Activated effector memory CD4-positive, alpha-beta T cell treated with anti-CD3 and anti-CD28 coated beads, Interleukin-2, amount 50 U/mL, for 16 hours (primary cell): Measurements from ENCODE around the gene AMBP.

Source experiments
- DNase-seq: peaks from one replicate; pipeline ENCODE4 v3.0.0-alpha.2; 2020

The AMBP gene

DNA sequence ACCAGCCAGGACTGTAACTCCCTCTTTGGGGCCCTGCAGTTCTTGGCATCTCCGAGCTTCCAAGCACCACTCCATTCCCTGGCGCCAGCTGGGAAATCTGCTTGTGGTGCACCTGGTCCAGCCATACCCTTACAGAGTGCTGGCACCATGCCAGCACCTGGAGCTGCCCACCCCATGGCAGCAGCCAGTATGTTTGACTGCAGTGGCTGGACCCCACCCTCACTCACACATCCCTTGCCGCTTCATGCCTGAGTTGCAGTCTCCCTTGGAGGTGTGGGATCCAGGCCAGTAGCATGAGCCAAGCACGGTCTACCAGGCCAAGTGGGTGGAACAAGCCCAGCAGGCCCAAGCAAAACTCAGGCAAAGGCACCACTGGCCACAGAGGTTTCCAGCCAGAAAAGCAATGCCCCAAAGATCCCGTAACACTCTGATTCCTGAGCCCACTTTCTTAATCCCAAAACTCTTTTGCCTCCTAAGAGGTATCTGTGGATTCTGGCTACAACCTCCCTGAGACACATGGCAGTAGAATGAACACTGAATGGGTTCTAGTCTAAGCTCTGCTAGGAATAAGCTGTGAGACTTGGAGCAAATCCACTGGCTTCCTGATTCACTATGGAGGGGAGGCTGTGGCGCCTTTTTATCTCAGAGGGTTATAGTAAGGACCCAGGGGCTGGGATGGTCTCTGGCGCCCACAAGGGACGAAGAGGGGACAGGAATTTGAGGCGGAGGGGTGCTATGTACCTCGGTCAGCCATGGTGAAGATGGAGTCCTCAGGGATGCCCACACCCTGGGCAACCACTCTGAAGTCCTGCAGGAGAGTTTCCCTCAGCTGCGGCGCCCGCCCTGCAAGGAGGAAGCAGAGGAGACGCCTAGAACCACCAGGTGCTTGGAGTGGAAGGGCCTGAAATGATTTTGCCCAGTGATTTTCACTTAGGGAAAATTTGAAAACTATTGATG lies 5.6 kb downstream of the AMBP start:
- DNase-seq: peak; percentile 45

DNA sequence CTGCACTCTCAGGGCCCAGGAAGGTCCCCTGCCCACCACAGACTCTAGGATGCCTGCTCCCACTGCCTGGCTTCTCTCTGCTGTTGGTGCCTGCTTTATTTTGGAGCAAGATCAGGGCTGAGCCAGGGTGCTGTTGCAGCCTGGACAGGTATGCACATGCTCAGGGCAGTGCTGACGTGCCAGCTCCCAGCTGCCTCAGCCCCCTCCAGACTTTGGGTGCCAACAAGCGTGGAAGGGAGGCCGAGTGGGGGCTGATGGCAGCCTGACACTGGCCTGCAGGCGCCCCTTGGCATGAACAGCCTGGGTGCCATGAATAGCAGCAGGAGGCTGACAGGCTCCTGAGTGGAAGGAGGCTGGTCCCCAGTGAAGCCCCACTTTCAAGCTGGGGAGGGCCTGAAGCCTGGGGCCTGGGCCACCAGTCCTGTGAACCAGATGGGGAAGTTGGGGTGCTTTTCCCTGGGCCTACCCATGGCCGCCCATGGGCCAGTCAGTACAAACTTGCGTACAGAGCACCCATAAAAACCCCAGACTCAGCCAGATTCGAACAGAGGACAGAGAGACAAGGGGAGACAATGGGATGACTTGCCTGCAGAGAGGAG lies 6.8 kb downstream of the AMBP start:
- DNase-seq: no peak

DNA sequence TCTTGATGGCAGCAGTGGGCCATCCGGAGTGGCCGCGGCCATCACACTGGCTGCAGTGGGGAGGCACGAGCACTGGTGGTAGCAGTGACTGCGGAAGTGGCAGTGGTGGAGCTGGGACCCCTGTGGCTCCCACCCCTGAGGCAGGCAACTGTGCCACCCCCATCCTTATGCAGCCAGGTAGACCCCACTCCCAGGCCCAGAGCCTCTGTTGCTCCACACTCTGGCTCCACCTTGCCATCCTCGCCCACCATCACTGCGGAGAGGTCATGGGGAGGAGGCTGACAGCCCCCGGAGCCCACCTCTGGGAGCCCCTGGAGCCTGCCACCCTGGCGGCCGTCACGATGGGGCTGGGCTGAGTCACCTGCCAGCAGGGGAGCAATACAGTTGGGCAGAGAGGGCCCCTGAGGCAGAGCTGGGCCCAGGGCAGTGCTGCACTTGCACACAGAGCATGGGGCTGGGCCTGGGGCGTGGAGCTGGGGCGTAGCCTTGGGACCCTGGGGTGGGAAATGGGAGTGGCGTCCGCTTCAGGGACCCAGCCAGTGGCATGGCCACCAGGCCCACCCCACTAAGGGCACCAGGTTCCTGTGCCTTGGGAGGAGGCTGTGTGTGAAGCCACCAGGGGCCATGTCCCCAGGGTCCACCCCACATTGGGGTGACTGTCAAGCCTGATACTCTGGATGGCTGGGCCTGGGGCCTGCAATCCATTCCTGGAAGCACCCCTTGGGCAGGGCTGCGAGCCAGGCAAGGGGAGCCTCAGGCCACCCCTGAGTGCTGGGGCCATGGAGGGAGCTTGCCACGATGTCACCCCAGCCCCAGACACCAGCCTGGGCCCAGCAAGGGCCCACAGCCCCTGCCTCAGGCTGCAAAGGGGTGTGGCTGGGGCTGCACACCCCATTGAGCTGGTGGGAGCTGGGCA lies 7.7 kb downstream of the AMBP start:
- no peak for DNase-seq

DNA sequence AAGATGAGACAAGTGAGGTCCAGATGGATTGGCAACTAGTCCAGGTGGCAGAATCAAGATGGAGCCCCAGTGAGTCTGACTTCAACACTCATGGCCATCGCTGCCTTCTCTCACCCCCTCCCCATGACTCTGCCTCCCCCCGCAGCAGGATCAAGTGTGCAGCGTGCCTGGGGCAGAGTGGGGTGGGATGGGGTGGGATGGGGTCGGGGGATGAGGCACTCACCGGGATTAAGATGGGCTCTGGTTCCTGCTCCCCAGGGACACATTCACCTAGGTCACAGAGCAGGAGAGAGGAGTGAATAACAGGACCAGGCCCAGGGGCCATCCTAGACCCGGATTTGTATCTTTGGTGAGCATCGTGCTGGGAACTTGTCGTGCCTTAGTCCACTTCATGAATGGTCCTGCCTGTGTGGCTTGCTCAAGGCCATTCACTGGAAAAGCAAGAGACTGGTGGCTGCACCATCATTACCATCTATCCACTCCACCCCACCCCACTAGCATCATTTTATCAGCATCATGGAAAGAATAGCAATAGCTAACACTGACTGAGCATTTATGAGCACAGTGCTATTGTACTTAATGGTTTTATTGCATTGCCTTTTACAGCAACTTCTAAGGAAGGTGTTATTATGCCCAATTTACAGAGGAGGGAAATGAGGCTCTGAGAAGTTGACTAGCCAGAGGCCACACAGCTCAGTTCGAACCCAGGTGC lies 8.5 kb downstream of the AMBP start:
- no peak for DNase-seq

DNA sequence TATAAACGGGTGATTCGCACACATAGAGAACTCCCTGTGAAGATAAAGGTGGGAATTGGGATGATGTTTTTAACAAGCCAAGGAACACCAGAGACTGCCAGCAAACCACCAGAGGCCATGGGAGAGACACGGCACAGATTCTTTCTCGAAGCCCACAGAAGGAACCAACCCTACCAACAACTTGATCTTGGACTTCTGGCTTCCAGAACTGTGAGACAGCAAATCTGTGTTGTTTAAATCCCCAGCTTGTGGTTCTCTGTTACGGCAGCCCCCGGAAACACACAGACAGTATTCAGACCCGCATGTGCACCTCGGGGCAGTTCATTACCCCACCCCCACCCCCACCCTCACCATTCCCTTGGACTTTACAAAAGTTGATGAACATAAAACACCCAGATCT lies 12.8 kb downstream of the AMBP start:
- no peak for DNase-seq

DNA sequence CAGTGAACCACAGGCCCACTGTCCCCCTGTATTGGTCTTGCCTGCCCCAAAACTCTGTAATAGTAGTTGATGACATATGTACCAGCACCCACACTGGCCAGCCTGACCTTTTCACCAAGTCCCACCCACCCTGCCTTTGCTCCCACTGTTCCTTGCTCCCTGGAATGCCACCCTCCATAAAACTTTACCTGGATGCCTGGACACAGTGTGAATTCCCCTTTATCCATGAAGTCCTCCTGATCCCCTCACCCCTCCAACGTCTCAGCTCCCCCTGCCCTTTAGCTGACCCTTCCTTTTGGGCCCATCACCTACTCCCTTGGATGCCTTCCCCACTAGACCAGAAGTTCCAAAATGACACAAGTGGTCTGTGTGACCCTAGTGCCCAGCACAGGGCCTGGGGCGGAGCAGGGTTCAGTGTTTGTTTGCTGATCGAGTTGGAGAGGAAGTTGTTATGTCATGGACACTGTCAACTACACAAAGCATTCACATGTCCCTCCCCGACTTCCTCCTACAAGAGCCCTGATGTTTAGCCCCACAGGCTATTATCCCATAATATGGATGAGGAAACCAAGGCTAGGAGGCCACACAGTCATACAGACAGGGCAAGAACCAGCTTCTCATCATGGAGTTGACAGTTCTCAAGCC lies 16.1 kb downstream of the AMBP start:
- DNase-seq: no peak

DNA sequence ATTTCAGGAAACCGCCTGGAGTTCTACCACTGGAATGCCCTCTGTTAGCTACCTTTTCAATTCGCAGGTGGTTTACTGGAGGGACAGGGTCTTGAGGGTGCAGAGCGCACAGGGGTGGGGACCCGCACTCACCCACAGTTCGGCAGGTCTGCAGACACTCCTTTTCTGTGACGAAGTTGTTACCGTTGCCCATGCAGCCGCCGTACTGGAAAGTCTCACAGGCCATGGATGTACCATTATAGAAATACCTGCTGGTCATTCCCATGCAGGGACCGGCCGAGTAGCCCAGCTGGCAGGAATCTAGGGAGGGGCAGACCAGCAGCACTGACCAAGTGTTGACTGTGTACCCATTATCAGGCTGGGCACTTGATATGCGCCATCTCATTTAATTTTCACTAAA lies 16.8 kb downstream of the AMBP start:
- DNase-seq: no peak

DNA sequence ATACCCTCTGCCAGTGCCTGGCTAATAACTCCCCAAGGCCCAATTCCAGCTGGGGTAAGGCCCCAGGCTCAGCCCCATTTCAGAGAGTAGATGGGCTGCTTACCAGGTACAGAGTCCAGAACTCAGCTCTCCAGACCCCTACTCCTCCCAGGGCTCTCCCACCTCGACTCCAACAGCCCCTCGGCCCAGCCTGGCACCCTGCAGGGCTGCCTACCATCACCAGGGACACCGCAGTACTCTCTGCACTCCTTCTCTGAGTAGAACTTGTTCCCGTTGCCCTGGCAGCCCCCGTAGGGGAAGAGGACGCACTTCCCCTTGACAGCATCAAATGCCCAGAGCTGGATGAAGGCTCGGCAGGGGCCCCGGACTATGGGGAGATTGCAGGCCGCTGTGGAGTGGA lies 17.4 kb downstream of the AMBP start:
- no peak for DNase-seq

DNA sequence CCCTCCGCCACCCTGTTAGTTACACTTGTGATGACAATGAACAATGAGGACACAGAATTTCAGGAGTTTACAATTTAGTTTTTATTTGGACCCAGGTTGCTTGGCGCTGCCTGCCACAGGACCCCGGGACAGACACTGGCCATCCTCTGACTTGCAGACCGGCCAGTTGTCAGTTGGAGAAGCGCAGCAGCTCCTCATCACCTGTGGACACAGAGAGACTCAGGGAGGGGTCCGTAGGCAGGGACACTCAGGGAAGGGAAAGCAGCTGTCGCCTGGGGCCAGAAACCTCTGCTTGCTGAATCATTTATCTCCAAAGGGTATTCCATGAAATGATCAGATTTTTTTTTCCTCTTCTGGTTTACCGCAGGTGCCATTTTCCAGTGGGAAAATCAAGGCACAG lies 18.0 kb downstream of the AMBP start:
- no peak for DNase-seq

DNA sequence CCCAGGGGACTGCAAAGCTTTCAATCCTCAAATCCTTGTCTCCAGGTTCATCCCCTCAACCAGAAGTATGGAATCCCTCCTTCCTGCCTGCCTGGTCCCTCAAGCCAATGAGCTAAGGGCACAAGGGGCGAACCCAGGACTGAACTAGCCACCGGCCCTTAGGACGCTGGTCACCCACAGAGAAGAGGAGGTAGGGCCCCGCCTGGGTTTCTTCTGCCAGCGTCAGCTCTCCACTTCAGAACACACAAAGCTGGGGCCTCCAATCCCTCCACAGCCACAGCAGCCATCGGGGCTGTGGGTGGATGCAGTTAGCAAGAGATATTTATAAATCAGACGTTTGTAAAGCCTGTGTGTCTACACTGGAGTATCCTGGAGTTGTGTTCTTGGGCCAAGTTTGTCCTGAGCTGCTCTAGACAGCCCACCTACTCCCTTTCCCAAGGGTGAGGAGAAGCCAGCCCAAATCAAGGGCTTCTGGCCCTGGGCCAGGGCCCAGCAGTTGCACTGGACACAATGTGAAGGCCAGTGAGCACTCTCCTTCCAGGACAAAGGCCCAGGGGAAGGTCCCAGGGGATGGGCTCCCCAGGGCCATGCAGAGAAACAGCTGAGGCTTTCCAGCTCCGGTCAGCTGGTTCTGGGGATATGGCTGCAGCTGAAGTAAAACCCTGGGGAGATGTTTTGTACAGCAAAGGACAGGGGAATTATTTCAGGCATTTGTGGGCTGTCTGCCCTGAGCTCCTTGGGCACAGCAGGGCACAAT lies 18.9 kb downstream of the AMBP start:
- no peak for DNase-seq

DNA sequence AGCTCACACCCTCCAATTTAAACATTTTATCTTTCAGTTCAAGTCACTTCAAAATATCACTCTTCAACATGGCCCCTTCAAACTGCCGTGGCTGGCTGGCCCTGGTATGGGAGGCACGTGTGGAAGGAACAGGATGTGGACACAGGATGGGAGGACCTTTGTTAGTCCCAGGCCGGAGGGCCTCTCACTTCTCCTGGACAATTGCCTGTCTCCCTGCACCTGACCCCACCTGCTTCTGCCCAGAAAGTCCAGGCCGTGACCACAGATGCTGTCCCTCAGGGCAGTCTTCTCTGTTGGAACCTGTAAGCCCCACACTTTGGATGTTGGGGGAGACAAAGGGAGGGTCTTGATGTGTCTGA lies 19.4 kb downstream of the AMBP start:
- no peak for DNase-seq

DNA sequence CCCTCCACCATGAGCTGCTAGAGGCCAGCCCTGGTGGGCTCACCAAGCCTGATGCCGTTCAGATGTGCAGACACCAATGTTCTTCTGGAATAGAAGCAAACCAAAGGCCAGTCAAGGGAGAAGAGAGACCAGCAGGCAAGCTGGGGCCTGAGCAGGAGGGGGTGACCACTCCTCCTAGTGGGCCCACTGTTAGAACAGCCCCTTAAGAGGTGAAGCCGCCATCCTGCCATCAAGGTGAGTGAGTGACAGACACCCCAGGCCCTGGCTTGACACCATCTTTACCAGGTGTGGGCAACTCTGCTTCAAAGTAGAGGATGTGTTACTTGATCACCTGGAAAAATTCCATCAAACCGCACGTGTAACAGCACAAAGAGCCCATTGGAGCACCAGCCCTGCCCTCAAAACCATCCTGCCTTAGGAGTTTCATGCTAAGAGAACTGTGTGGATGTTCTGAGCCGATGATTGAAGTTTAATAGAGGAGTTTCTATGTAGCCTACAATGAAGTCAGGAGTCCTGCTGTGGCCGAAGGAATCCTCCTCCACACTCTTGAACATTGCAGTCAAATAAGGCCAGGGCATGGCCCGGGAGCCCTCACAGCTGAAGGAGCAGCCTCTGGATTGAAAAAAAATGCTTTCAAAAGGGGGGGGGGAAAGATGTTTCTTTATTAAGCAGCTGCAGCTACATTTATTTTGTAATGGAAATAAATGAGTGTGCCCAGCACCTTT lies 20.8 kb downstream of the AMBP start:
- no peak for DNase-seq

DNA sequence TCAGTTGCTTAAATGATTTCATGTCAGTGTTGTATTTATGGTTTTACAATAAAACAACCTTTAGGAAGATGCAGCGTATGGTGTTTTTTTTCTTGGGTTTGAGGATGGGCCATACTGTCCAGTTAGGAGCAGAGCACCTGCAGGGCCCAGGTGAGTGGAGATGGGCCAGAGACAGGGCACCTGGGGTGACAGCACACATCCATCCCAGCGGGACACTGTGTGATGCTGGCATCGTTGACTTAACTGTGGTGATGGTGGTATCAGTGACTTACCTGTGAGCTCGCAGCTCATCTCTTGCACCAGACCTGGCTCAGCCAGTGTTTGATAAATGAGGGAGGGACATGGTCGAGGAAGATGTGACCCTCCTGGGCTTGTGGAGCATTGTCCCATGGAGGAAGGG lies 21.6 kb downstream of the AMBP start:
- no peak for DNase-seq

DNA sequence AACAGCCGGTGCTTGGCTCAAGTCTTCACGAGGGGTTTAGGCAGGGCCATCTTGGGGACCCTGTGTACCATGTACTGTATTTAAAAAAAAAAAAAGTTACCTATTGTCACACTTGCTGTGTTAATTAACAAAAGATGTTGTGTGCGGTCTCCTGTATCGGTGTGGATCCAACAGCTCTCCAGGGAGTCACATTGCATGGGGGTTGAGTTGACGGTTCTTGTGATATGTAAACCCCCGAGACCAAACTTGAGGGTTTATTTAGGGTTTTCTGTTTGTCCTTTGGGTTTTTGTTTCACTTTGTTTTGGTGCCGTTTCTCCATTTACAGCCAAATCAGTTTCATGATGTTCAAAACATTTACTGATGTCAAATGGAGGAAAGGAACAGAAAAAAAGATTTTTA lies 22.2 kb downstream of the AMBP start:
- DNase-seq: no peak

DNA sequence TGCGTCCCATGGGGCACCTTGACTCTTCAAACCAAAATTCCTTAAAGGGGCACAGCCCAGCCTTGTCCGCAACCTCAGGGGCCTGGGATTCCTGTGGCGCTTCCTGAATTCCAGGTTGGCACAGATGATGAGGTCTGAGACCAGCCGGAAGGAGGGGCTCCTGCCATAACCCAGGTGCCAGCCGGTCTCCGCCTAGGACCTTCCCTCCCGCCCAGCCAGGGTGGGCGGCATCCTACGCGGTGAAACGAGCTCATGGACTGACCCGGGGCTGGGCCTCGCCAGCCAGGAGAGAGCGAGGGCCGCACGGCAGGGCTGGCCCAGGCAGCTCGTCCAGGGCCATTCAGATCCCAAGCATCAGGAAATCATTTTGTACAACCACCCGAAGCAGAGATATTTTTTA lies 23.0 kb downstream of the AMBP start:
- DNase-seq: no peak

DNA sequence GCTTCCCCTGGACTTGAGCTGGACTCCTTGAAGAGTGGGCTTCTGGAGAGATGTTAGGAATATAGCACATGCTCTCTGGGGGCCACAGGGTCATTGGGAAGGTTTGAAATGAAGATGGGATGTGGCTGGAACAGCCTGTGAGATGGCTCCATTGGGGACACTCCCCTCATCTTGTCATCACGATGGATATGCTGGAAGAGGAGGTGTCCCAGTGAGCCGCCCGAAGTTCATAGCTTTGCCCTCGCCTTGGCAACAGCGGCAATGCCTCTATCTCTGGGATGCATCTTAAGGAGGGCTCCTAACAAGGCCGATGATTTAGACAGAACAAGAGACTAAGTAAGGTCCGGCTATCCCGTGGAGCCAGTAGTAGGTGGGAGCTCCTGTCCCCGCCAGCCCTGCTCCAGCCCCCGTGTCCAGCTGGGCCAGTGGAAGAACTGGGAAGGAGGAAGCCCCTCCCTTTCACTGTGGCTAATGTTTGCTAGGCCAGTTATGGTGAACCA lies 23.9 kb downstream of the AMBP start:
- DNase-seq: no peak

DNA sequence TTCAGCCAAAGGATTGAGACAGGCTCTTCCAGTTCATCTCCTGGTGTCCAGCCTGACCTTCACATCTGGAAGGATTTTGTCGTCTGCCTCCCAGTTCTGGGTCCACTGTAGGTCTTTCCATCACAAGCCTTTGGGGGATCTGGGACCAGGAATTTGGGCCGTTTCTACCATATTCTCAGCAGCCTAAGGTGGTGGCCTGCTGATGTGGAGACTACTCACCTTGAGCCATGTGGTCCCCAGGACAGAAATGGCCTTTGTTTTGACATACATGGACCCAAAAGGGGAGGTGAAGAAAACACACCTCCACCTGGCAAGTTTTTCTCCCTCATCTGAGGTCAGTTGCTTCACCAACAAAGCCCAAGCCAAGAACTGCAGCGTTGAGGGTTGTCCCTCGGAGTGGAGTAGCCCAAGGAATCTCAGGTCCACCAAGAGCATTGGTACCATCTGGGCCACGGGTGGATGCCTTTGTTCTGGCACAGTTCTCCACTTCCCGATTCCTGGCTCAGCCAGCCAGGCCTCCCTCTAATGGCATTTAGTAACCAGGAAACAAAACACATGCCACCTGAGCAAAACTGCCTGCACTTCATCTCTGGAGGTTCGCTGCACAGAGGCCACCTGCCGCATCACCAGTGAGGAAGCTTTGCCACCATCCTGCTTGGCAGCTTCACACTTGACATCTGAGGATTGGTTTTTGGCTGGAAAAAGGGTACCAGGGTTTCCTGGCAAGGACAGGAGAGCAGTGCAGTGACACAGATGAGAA lies 24.7 kb downstream of the AMBP start:
- no peak for DNase-seq

DNA sequence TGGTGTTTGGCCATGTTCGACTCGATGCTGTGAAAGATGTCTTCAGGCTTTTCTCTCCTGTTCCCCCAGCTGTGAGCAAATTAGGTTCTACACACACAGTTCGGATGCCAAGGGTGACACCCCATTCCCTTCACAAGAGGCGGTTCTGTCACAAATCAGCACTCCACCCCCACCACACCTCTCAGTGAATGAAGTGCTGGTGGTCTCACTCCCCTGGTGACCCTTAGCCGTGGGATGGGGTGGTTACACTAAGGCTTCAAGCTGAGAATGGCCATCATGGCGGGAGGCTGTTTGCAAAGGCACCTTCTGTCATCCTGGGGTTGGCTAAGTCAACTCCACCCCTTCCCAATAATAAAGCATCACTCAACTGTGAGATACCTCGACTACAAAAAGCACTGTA lies 26.4 kb downstream of the AMBP start:
- DNase-seq: no peak

DNA sequence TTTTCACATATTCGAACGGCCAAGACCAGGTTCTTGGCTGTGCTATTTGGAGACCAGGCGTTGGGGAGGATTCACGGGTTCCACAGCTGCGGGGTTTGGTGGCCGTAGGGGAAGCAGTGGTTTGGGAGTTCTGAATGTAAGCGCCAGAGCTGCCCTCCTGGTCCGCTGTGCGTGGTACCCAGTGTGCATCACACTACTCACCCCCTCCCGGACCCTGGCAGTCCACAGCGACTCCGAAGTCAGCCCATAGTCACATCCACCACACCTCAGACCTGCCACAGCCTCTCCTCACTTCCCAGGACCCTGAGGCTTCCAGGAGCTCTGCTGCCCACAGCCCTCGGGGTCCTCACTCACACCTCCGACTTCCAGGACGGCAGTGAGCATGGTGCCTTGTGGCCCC lies 26.8 kb downstream of the AMBP start:
- no peak for DNase-seq

DNA sequence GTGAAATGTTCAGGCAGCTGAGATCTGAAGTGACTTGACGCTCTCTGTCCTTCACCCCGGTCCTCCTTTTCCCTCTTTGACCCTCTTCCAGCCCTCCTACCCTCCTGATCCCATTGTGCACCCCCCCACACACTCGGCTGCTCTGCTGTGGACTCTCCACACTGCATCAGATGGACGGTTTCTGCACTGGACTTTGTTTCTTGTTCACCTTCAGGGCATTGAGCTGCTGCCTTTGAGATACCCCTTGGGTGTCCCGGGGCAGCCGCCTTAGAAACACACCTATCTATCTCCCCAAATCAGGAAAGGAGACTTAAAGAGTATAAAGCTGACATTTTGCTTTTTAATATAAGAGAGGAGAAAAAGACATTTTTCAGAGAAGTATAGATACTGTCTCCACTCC lies 27.5 kb downstream of the AMBP start:
- DNase-seq: no peak
